H1 (cell line): Measurements from ENCODE around the gene RBM46. TPM values are rescaled to one million over a fixed set of nuclear protein-coding genes. Genes with fewer than 3 reads are reported as not detected.
A peak's percentile ranks its signal among the peaks of the same experiment; 100 is the strongest.

Experiments used
- CTCF ChIA-PET: fragments of 300-600 bp; sonication (Branson Sonifier 250); formaldehyde crosslinking; loops from one replicate; lab custom pipeline; 2021; ENCODE audit not compliant: partially characterized antibody; lab: Charles Lee
- POLR2A ChIA-PET: fragments of 300-600 bp; sonication (Branson Sonifier 250); formaldehyde crosslinking; loops from one replicate; lab custom pipeline; 2021; ENCODE audit warnings: inconsistent platforms; ENCODE audit not compliant: partially characterized antibody; lab: Charles Lee
- DNase-seq, 2 experiments: peaks; one replicate each; pipeline versions ENCODE4 v3.0.0 to v3.0.0-alpha.2; 2010 to 2022; ENCODE audit warnings: low spot score in 2 of 2, low read depth in 1 of 2, mixed read lengths in 1 of 2
- FAIRE-seq: peaks from 2 replicates; lab custom pipeline; 2011; peaks lifted over from hg19 to GRCh38; lab: Jason Lieb, UNC
- H2AFZ ChIP-seq: 2 replicates; pipeline ENCODE4 v1.8.1; 2012; ENCODE audit warnings: low read length, inconsistent platforms
- H2AK5ac ChIP-seq: 2 replicates; pipeline ENCODE4 v1.6.1; 2013; ENCODE audit warnings: low read depth, low read length
- H2BK120ac ChIP-seq: replicated peaks from 2 replicates; pipeline ENCODE3; 2013; ENCODE audit warnings: low read depth, low read length, inconsistent platforms
- H2BK12ac ChIP-seq: 2 replicates; pipeline ENCODE4 v1.6.1; 2013; ENCODE audit warnings: low read depth, low read length
- H2BK15ac ChIP-seq: 2 replicates; pipeline ENCODE4 v1.6.1; 2013; ENCODE audit warnings: low read length
- H2BK20ac ChIP-seq: 2 replicates; pipeline ENCODE4 v1.6.1; 2013; ENCODE audit warnings: low read length
- H2BK5ac ChIP-seq: 2 replicates; pipeline ENCODE4 v1.6.1; 2013; ENCODE audit warnings: low read depth, low read length
- H3K14ac ChIP-seq: 2 replicates; pipeline ENCODE4 v1.6.1; 2013; ENCODE audit warnings: inconsistent platforms; ENCODE audit not compliant: insufficient read length
- H3K18ac ChIP-seq: 2 replicates; pipeline ENCODE4 v1.6.1; 2013; ENCODE audit warnings: low read length; ENCODE audit errors: extremely low read depth
- H3K23ac ChIP-seq: 2 replicates; pipeline ENCODE4 v1.6.1; 2013; ENCODE audit warnings: inconsistent platforms; ENCODE audit not compliant: insufficient read length
- H3K23me2 ChIP-seq: 2 replicates; pipeline ENCODE4 v1.6.1; 2013; ENCODE audit warnings: low read depth, low read length
- H3K27ac ChIP-seq: 2 replicates; pipeline ENCODE4 v1.6.1; 2011; ENCODE audit warnings: low read depth, low read length, inconsistent platforms
- H3K27me3 ChIP-seq, 4 experiments: replicated peaks in 1 of 4; 1 replicate in 1 of 4; 2 replicates in 3 of 4; pipeline versions ENCODE4 v1.6.1 to v1.8.1; 2011 to 2013; ENCODE audit warnings: low read length in 3 of 4, mild to moderate bottlenecking in 3 of 4, inconsistent platforms in 2 of 4, mixed read lengths in 2 of 4, moderate library complexity in 1 of 4; ENCODE audit not compliant: control insufficient read depth in 3 of 4, insufficient read depth in 3 of 4; ENCODE audit errors: extremely low read depth in 1 of 4
- H3K36me3 ChIP-seq, 4 experiments: 2 replicates each; pipeline versions ENCODE4 v1.6.1 to v1.8.1; 2011 to 2013; ENCODE audit warnings: mild to moderate bottlenecking in 4 of 4, low read length in 3 of 4, moderate library complexity in 2 of 4, control low read depth in 1 of 4, inconsistent platforms in 1 of 4; ENCODE audit not compliant: insufficient read depth in 4 of 4, control insufficient read depth in 2 of 4
- H3K4ac ChIP-seq: replicated peaks from 2 replicates; pipeline ENCODE3; 2013; ENCODE audit warnings: low read length, low read depth, mixed read lengths, inconsistent platforms; ENCODE audit not compliant: insufficient read length
- H3K4me1 ChIP-seq, 4 experiments: replicated peaks in 1 of 4; 1 replicate in 1 of 4; 2 replicates in 3 of 4; pipeline versions ENCODE4 v1.6.1 to v1.8.1; 2011 to 2013; ENCODE audit warnings: low read length in 3 of 4, inconsistent platforms in 2 of 4, mixed read lengths in 1 of 4; ENCODE audit not compliant: insufficient read depth in 4 of 4, control insufficient read depth in 3 of 4
- H3K4me2 ChIP-seq, 2 experiments: 2 replicates each; pipeline versions ENCODE4 v1.6.1 to v1.8.1; 2011 to 2013; ENCODE audit warnings: low read depth in 2 of 2, low read length in 2 of 2, control low read depth in 1 of 2, inconsistent platforms in 1 of 2, mild to moderate bottlenecking in 1 of 2; ENCODE audit not compliant: insufficient read depth in 1 of 2
- H3K4me3 ChIP-seq, 4 experiments: fragments of 200-600, 300-600 bp in 1 of 4; sonication (generic), shearing (Covaris generic), sonication (Bioruptor Twin) in 1 of 4; 2 replicates each; pipeline versions ENCODE4 v1.5.1 to v1.8.1; 2011 to 2016; ENCODE audit warnings: low read length in 4 of 4, low read depth in 3 of 4, control low read depth in 2 of 4, inconsistent platforms in 2 of 4, mild to moderate bottlenecking in 2 of 4, mixed read lengths in 1 of 4, moderate library complexity in 1 of 4; ENCODE audit not compliant: insufficient read depth in 2 of 4; ENCODE audit errors: extremely low read depth in 1 of 4
- H3K56ac ChIP-seq: replicated peaks from 2 replicates; pipeline ENCODE3; 2013; ENCODE audit warnings: low read depth, mild to moderate bottlenecking, mixed read lengths, low read length, inconsistent platforms; ENCODE audit not compliant: insufficient read length
- H3K79me1 ChIP-seq: 2 replicates; pipeline ENCODE4 v1.6.1; 2013; ENCODE audit warnings: low read depth, low read length, control low read depth
- H3K79me2 ChIP-seq, 2 experiments: 2 replicates each; pipeline versions ENCODE4 v1.6.1 to v1.8.1; 2012 to 2013; ENCODE audit warnings: low read length in 2 of 2, mild to moderate bottlenecking in 2 of 2, inconsistent platforms in 1 of 2; ENCODE audit not compliant: insufficient read depth in 2 of 2, control insufficient read depth in 1 of 2
- H3K9ac ChIP-seq, 4 experiments: replicated peaks in 1 of 4; 1 replicate in 1 of 4; 2 replicates in 3 of 4; pipeline versions ENCODE4 v1.6.1 to v1.8.1; 2011 to 2013; ENCODE audit warnings: low read depth in 3 of 4, low read length in 3 of 4, control low read depth in 2 of 4, mild to moderate bottlenecking in 2 of 4, moderate library complexity in 2 of 4, inconsistent platforms in 1 of 4; ENCODE audit errors: extremely low read depth in 1 of 4
- H3K9me3 ChIP-seq, 2 experiments: 2 replicates each; pipeline versions ENCODE4 v1.6.1 to v1.8.1; 2012 to 2013; ENCODE audit warnings: mild to moderate bottlenecking in 2 of 2, moderate library complexity in 2 of 2, control low read depth in 1 of 2, inconsistent platforms in 1 of 2, low read depth in 1 of 2, low read length in 1 of 2, mixed read lengths in 1 of 2; ENCODE audit not compliant: insufficient read depth in 2 of 2
- H4K20me1 ChIP-seq, 2 experiments: replicated peaks in 1 of 2; 2 replicates each; pipeline versions ENCODE3 to v1.8.1; 2011 to 2013; ENCODE audit warnings: inconsistent platforms in 2 of 2, low read length in 2 of 2, mild to moderate bottlenecking in 1 of 2; ENCODE audit not compliant: insufficient read depth in 2 of 2, control insufficient read depth in 1 of 2
- H4K5ac ChIP-seq: 2 replicates; pipeline ENCODE4 v1.6.1; 2013; ENCODE audit warnings: low read length, low read depth, mixed read lengths, inconsistent platforms; ENCODE audit not compliant: insufficient read length
- H4K8ac ChIP-seq: 2 replicates; pipeline ENCODE4 v1.8.0; 2013; ENCODE audit warnings: mild to moderate bottlenecking, moderate library complexity, low read length, inconsistent platforms; ENCODE audit not compliant: insufficient read depth; ENCODE audit errors: extremely low read depth
- H4K91ac ChIP-seq: replicated peaks from 2 replicates; pipeline ENCODE3; 2013; ENCODE audit warnings: low read length, mixed read lengths, inconsistent platforms; ENCODE audit not compliant: insufficient read length
- BACH1 ChIP-seq: IDR thresholded peaks from 2 replicates; pipeline ENCODE4 v1.6.1; 2012; ENCODE audit warnings: low read length, improper control_type of control experiment
- BCL11A ChIP-seq, 2 experiments: IDR thresholded peaks; one replicate each; pipeline ENCODE4 v1.6.1; 2011; ENCODE audit warnings: low read depth in 2 of 2, low read length in 2 of 2, mild to moderate bottlenecking in 2 of 2
- CEBPB ChIP-seq: IDR thresholded peaks from 2 replicates; pipeline ENCODE4 v1.6.1; 2012; ENCODE audit warnings: low read depth, low read length
- HDAC2 ChIP-seq, 2 experiments: fragments of 300-600 bp in 1 of 2; sonication (generic) in 1 of 2; IDR thresholded peaks; 2 replicates each; pipeline ENCODE4 v1.6.1; 2011 to 2012; ENCODE audit warnings: low read depth in 2 of 2, low read length in 2 of 2, mild to moderate bottlenecking in 2 of 2, moderate library complexity in 2 of 2, borderline replicate concordance in 1 of 2, inconsistent platforms in 1 of 2
- POLR2A ChIP-seq, 2 experiments: IDR thresholded peaks; 1 replicate in 1 of 2; 2 replicates in 1 of 2; pipeline ENCODE4 v1.6.1; 2011; ENCODE audit warnings: low read depth in 2 of 2, low read length in 2 of 2, mild to moderate bottlenecking in 2 of 2; ENCODE audit errors: control extremely low read depth in 1 of 2
- RAD21 ChIP-seq, 2 experiments: IDR thresholded peaks in 1 of 2; conservative IDR thresholded peaks in 1 of 2; 2 replicates each; pipeline ENCODE4 v1.6.1; 2011; ENCODE audit warnings: low read depth in 2 of 2, low read length in 2 of 2, improper control_type of control experiment in 1 of 2, inconsistent platforms in 1 of 2, mild to moderate bottlenecking in 1 of 2, moderate library complexity in 1 of 2
- RFX5 ChIP-seq: IDR thresholded peaks from 2 replicates; pipeline ENCODE4 v1.6.1; 2011; ENCODE audit warnings: low read depth, low read length, improper control_type of control experiment, borderline replicate concordance
- RNF2 ChIP-seq: fragments of 200-900, 300-1000 bp; sonication (generic); IDR thresholded peaks from 2 replicates; pipeline ENCODE4 v1.7.1; 2016; ENCODE audit warnings: borderline replicate concordance, low read depth, mild to moderate bottlenecking, antibody characterized with exemption, low read length; ENCODE audit not compliant: poor library complexity, severe bottlenecking; ENCODE audit errors: missing control alignments
- TAF1 ChIP-seq: IDR thresholded peaks from 2 replicates; pipeline ENCODE4 v1.6.1; 2011; ENCODE audit warnings: mild to moderate bottlenecking, low read depth, low read length
- TCF12 ChIP-seq: IDR thresholded peaks from 2 replicates; pipeline ENCODE4 v1.6.1; 2011; ENCODE audit warnings: low read depth, mild to moderate bottlenecking, low read length
- WGBS, 2 experiments: shearing (Covaris generic) in 1 of 2; methylation state at CpG; one replicate each; pipeline versions ENCODE4 v1.1.6 to v1.1.7; 2013 to 2015; ENCODE audit warnings: low lambda C conversion rate in 2 of 2, mixed read lengths in 2 of 2, inconsistent platforms in 1 of 2, low coverage in 1 of 2, missing lambda C conversion rate in 1 of 2; ENCODE audit not compliant: insufficient replicate concordance in 2 of 2, insufficient coverage in 1 of 2, insufficient read length in 1 of 2; ENCODE audit errors: extremely low coverage in 1 of 2, missing lambda C conversion rate in 1 of 2; 5-methylcytosine and 5-hydroxymethylcytosine counted together
- polyA plus RNA-seq, 7 experiments: library from polyadenylated mRNA; depleted of rRNA in 3 of 7; stranded (reverse) in 5 of 7; unstranded in 2 of 7; fragments of >200 nt in 5 of 7; fragments of 200-250 nt in 2 of 7; gene quantifications; 1 replicate in 5 of 7; 2 replicates in 1 of 7; 4 replicates in 1 of 7; pipeline versions ENCODE4 v1.2.1 to v1.2.3, GENCODE V29; 2011 to 2013; ENCODE audit warnings: missing spikeins in 2 of 7, mixed read lengths in 2 of 7
- total RNA-seq: library from RNA; stranded (reverse); fragmentation: NEBNext Ultra II Directional; extraction: Animal tissue kit (Norgen Biotek cat#: 25700); gene quantifications from 2 replicates; pipeline ENCODE4 v1.2.1, GENCODE V29; 2021

Gene RBM46
- total and polyA plus RNA-seq, 2 of the 8 experiments (the other 6 are each of a cell fraction or from before 2014, with no cell fraction given): 0.12 to 0.54 TPM

- H3K36me3 ChIP-seq: no peaks in the 10 kb centered on the region
- H2BK15ac ChIP-seq: no peak overlapping the region
- POLR2A ChIA-PET: interaction anchor here (1.2 to 8.3 kb wide), 5 partner anchors 15 to 186 kb away, joined by 3 to 80 read pairs (median 4); no protein-coding TSS in a partner anchor
- no peak overlapping the region for H3K14ac ChIP-seq
- H3K9ac ChIP-seq: no peak overlapping the region
- H4K91ac ChIP-seq: no peak overlapping the region
- peak overlapping the region; percentile 19 for H3K56ac ChIP-seq
- no peak overlapping the region for H3K18ac ChIP-seq
- no peaks in the 10 kb centered on the region for H4K20me1 ChIP-seq
- H3K79me2 ChIP-seq: peaks cover 0 to 16% of the 10 kb centered on the region in 2 experiments; a peak in 2 of 4 replicates
- H3K4me1 ChIP-seq: peaks cover 9 to 30% (median 22%) of the 10 kb centered on the region in 4 experiments
- no peak overlapping the region for H4K5ac ChIP-seq
- H2BK12ac ChIP-seq: no peak overlapping the region
- H3K79me1 ChIP-seq: peaks cover 2% of the 10 kb centered on the region; the same call in 1 of the 2 replicates
- no peak overlapping the region for H4K8ac ChIP-seq
- H3K4me2 ChIP-seq: peak overlapping the region; percentile 83 to 99
- H2BK120ac ChIP-seq: no peak overlapping the region
- no peak for FAIRE-seq
- CTCF ChIA-PET: interaction anchor here (0.8 to 3.2 kb wide), 9 partner anchors 10 to 182 kb away, joined by 3 to 14 read pairs (median 4); no protein-coding TSS in a partner anchor
- H2AFZ ChIP-seq: no peak overlapping the region
- no peak overlapping the region for H3K23ac ChIP-seq
- WGBS, 2 experiments: 6% methylated on average over 20 of the region's 20 CpGs; no CpG with 5 or more reads in 1 of the 2 experiments
- H3K27me3 ChIP-seq: peaks cover 0 to 33% (median 26%) of the 10 kb centered on the region in 4 experiments; a peak in 6 of 7 replicates
- peaks cover 25% of the 10 kb centered on the region for H3K23me2 ChIP-seq
- H2BK5ac ChIP-seq: no peak overlapping the region
- H3K4me3 ChIP-seq: peak overlapping the region in 3 of 4 experiments; percentile 18 to 50 (median 29); a peak in 7 of 8 replicates
- DNase-seq: no peak
- no peak overlapping the region for H2BK20ac ChIP-seq
- no peak overlapping the region for H3K4ac ChIP-seq
- no peak overlapping the region for H3K27ac ChIP-seq
- TF ChIP-seq CEBPB (no peak), TAF1 (no peak), RFX5 (no peak), TCF12 (no peak), HDAC2 (IDR thresholded peaks at IDR 0.05; ENCODE audit: borderline replicate concordance in 1 of 2, low read depth in 2 of 2, low read length in 2 of 2) (no peak), RNF2 (no peak), BACH1 (no peak), BCL11A (IDR thresholded peaks at IDR 0.05; ENCODE audit: low read depth in 2 of 2, low read length in 2 of 2) (no peak), POLR2A (IDR thresholded peaks at IDR 0.05; ENCODE audit: control extremely low read depth in 1 of 2, low read depth in 2 of 2, low read length in 2 of 2) (no peak), RAD21 (IDR thresholded peaks at IDR 0.05 in 1 of 2, conservative IDR thresholded peaks at IDR 0.05 in 1 of 2; ENCODE audit: low read depth in 2 of 2, low read length in 2 of 2) (no peak)
- no peaks in the 10 kb centered on the region for H3K9me3 ChIP-seq
- no peak overlapping the region for H2AK5ac ChIP-seq
Observed at GRCh38 chr4:154741131-154741665, 39.9 kb upstream of the RBM46 start.
